ENCODE data around the gene COLEC11.
"Not testable (repeated sequence)": the region's sequence is repeated elsewhere in the genome, so short reads cannot be mapped to it uniquely, and the experiment has no call there.

COLEC11 gene

GRCh38 chr2:3617198-3617890 is 22.4 kb downstream of the COLEC11 start:
- no peak for DNase-seq
- ChIA-PET CTCF (no interaction called here), POLR2A (no interaction called here)
- Histone ChIP-seq H3K4me1 (ENCODE audit: control extremely low read depth in 1 of 4, control insufficient read depth in 4 of 4, insufficient read depth in 4 of 4, low read length in 3 of 4) (no peaks in the 10 kb centered on the region), H3K36me3 (ENCODE audit: control insufficient read depth in 4 of 4, insufficient read depth in 4 of 4, low read length in 3 of 4) (no peaks in the 10 kb centered on the region), H3K27ac (ENCODE audit: insufficient read depth in 1 of 2, low read depth in 1 of 2, low read length in 2 of 2, poor library complexity in 1 of 2, severe bottlenecking in 2 of 2) (no peak overlapping the region), H3K27me3 (replicated peaks in 2 of 5; ENCODE audit: control insufficient read depth in 4 of 5, insufficient read depth in 5 of 5, low read length in 4 of 5) (no peaks in the 10 kb centered on the region), H3K9me3 (ENCODE audit: control extremely low read depth in 1 of 5, control insufficient read depth in 4 of 5, insufficient read depth in 2 of 5, low read depth in 1 of 5, low read length in 4 of 5) (peaks cover 0 to 2% (median 0%) of the 10 kb centered on the region in 5 experiments), H3K4me3 (ENCODE audit: control insufficient read depth in 1 of 7, extremely low read depth in 1 of 7, insufficient read depth in 4 of 7, low read depth in 2 of 7, low read length in 6 of 7) (no peak overlapping the region)
- WGBS (ENCODE audit: insufficient coverage), result 100% methylated on average over 3 of the region's 21 CpGs

DNA sequence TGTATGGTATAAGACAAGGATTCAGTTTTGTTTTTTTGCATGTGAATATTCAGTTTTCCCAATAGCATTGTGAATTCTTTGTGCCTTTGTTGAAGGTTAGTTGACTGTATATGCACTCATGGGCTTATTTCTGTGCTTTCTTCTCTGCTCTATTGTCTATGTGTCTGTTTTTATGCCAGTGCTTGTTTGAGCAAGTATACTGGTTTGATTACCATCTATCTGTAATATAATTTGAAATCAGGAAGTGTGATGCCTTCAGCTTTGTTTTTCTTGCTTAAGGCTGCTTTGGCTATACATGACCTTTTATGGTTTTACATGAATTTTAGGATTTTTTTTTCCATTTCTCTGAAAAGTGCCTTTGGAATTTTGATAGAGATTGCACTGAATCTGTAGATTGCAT is 23.5 kb downstream of the COLEC11 start:
- H3K36me3 ChIP-seq (ENCODE audit: control insufficient read depth in 4 of 4, insufficient read depth in 4 of 4, low read length in 3 of 4), result no peaks in the 10 kb centered on the region
- no peak overlapping the region for H3K27ac ChIP-seq (ENCODE audit: insufficient read depth in 1 of 2, low read depth in 1 of 2, low read length in 2 of 2, poor library complexity in 1 of 2, severe bottlenecking in 2 of 2)
- H3K9me3 ChIP-seq (ENCODE audit: control extremely low read depth in 1 of 5, control insufficient read depth in 4 of 5, insufficient read depth in 2 of 5, low read depth in 1 of 5, low read length in 4 of 5), result peaks cover 0 to 2% (median 0%) of the 10 kb centered on the region in 5 experiments
- POLR2A ChIA-PET, result interaction anchor here (0.6 kb wide), 1 partner anchor 11 kb away, joined by 3 read pairs; no protein-coding TSS in a partner anchor
- no peaks in the 10 kb centered on the region for H3K27me3 ChIP-seq (replicated peaks in 2 of 5; ENCODE audit: control insufficient read depth in 4 of 5, insufficient read depth in 5 of 5, low read length in 4 of 5)
- CTCF ChIA-PET, result interaction anchor here (0.7 kb wide), 1 partner anchor 24 kb away, joined by 4 read pairs; no protein-coding TSS in a partner anchor
- no peaks in the 10 kb centered on the region for H3K4me1 ChIP-seq (ENCODE audit: control extremely low read depth in 1 of 4, control insufficient read depth in 4 of 4, insufficient read depth in 4 of 4, low read length in 3 of 4)
- H3K4me3 ChIP-seq (ENCODE audit: control insufficient read depth in 1 of 7, extremely low read depth in 1 of 7, insufficient read depth in 4 of 7, low read depth in 2 of 7, low read length in 6 of 7), result no peak overlapping the region
- no peak for DNase-seq

DNA sequence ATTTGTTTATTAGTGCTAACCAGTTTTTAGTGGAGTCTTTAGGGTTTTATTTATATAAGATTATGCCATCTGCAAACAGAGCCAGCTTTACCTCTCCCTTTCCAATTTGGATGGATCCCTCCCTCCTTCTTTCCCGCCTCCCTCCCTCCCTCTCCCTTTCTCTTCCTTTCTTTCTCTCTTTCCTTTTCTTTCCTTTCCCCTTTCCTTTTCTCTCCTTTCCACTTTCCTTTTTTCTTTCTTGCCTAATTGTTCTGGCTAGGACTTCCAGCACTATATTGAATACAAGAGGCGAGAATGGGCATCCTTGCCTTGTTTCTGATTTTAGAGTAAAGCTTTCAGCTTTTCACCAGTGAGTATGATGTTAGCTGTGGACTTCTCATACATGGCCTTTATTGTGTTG is 24.1 kb downstream of the COLEC11 start:
- ChIA-PET CTCF (no interaction called here), POLR2A (no interaction called here)
- Histone ChIP-seq H3K9me3 (ENCODE audit: control extremely low read depth in 1 of 5, control insufficient read depth in 4 of 5, insufficient read depth in 2 of 5, low read depth in 1 of 5, low read length in 4 of 5) (peaks cover 0 to 2% (median 0%) of the 10 kb centered on the region in 5 experiments), H3K36me3 (ENCODE audit: control insufficient read depth in 4 of 4, insufficient read depth in 4 of 4, low read length in 3 of 4) (no peaks in the 10 kb centered on the region), H3K4me3 (ENCODE audit: control insufficient read depth in 1 of 7, extremely low read depth in 1 of 7, insufficient read depth in 4 of 7, low read depth in 2 of 7, low read length in 6 of 7) (no peak overlapping the region), H3K27ac (ENCODE audit: insufficient read depth in 1 of 2, low read depth in 1 of 2, low read length in 2 of 2, poor library complexity in 1 of 2, severe bottlenecking in 2 of 2) (no peak overlapping the region), H3K27me3 (replicated peaks in 2 of 5; ENCODE audit: control insufficient read depth in 4 of 5, insufficient read depth in 5 of 5, low read length in 4 of 5) (no peaks in the 10 kb centered on the region), H3K4me1 (ENCODE audit: control extremely low read depth in 1 of 4, control insufficient read depth in 4 of 4, insufficient read depth in 4 of 4, low read length in 3 of 4) (no peaks in the 10 kb centered on the region)
- WGBS (ENCODE audit: insufficient coverage), result 100% methylated on average over 1 of the region's 2 CpGs
- no peak for DNase-seq

- 97% methylated on average over 8 of the region's 9 CpGs for WGBS (ENCODE audit: insufficient coverage)
- H3K27me3 ChIP-seq (replicated peaks in 2 of 5; ENCODE audit: control insufficient read depth in 4 of 5, insufficient read depth in 5 of 5, low read length in 4 of 5); H3K9me3 ChIP-seq (ENCODE audit: control extremely low read depth in 1 of 5, control insufficient read depth in 4 of 5, insufficient read depth in 2 of 5, low read depth in 1 of 5, low read length in 4 of 5); H3K4me3 ChIP-seq (ENCODE audit: control insufficient read depth in 1 of 7, extremely low read depth in 1 of 7, insufficient read depth in 4 of 7, low read depth in 2 of 7, low read length in 6 of 7); CTCF ChIA-PET; POLR2A ChIA-PET; DNase-seq; H3K4me1 ChIP-seq (ENCODE audit: control extremely low read depth in 1 of 4, control insufficient read depth in 4 of 4, insufficient read depth in 4 of 4, low read length in 3 of 4); H3K27ac ChIP-seq (ENCODE audit: insufficient read depth in 1 of 2, low read depth in 1 of 2, low read length in 2 of 2, poor library complexity in 1 of 2, severe bottlenecking in 2 of 2); H3K36me3 ChIP-seq (ENCODE audit: control insufficient read depth in 4 of 4, insufficient read depth in 4 of 4, low read length in 3 of 4): not testable (repeated sequence)
Measured at GRCh38 chr2:3619661-3620060, 24.7 kb downstream of the COLEC11 start.

DNA sequence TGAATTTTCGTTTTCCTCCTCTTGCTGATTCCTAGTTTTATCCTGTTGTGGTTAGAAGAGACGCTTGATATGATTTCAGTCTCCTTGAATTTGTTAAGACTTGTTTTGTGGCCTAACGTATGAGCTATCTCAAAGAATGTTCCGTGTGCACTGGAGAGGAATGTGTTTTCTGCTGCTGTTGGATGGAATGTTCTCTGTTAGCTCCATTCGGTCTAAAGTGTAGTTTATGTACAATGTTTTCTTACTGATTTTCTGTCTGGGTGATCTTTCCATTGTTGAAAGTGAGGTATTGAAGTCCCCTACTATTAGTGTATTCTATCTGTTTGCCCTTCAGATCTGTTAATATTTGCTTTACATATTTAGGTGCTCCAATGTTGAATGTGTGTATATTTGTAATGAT is 25.9 kb downstream of the COLEC11 start:
- WGBS (ENCODE audit: insufficient coverage), result 90% methylated on average over 2 of the region's 5 CpGs
- Histone ChIP-seq H3K4me3 (ENCODE audit: control insufficient read depth in 1 of 7, extremely low read depth in 1 of 7, insufficient read depth in 4 of 7, low read depth in 2 of 7, low read length in 6 of 7) (no peak overlapping the region), H3K9me3 (ENCODE audit: control extremely low read depth in 1 of 5, control insufficient read depth in 4 of 5, insufficient read depth in 2 of 5, low read depth in 1 of 5, low read length in 4 of 5) (peaks cover 0 to 2% (median 0%) of the 10 kb centered on the region in 5 experiments), H3K27me3 (replicated peaks in 2 of 5; ENCODE audit: control insufficient read depth in 4 of 5, insufficient read depth in 5 of 5, low read length in 4 of 5) (no peaks in the 10 kb centered on the region), H3K36me3 (ENCODE audit: control insufficient read depth in 4 of 4, insufficient read depth in 4 of 4, low read length in 3 of 4) (no peaks in the 10 kb centered on the region), H3K27ac (ENCODE audit: insufficient read depth in 1 of 2, low read depth in 1 of 2, low read length in 2 of 2, poor library complexity in 1 of 2, severe bottlenecking in 2 of 2) (no peak overlapping the region), H3K4me1 (ENCODE audit: control extremely low read depth in 1 of 4, control insufficient read depth in 4 of 4, insufficient read depth in 4 of 4, low read length in 3 of 4) (no peaks in the 10 kb centered on the region)
- no peak for DNase-seq
- CTCF ChIA-PET, result no interaction called here
- POLR2A ChIA-PET, result no interaction called here

GRCh38 chr2:3622967-3623366 is 28.1 kb downstream of the COLEC11 start:
- Histone ChIP-seq H3K27ac (ENCODE audit: insufficient read depth in 1 of 2, low read depth in 1 of 2, low read length in 2 of 2, poor library complexity in 1 of 2, severe bottlenecking in 2 of 2) (no peak overlapping the region), H3K9me3 (ENCODE audit: control extremely low read depth in 1 of 5, control insufficient read depth in 4 of 5, insufficient read depth in 2 of 5, low read depth in 1 of 5, low read length in 4 of 5) (peaks cover 0 to 2% (median 0%) of the 10 kb centered on the region in 5 experiments), H3K4me3 (ENCODE audit: control insufficient read depth in 1 of 7, extremely low read depth in 1 of 7, insufficient read depth in 4 of 7, low read depth in 2 of 7, low read length in 6 of 7) (no peak overlapping the region), H3K36me3 (ENCODE audit: control insufficient read depth in 4 of 4, insufficient read depth in 4 of 4, low read length in 3 of 4) (no peaks in the 10 kb centered on the region), H3K27me3 (replicated peaks in 2 of 5; ENCODE audit: control insufficient read depth in 4 of 5, insufficient read depth in 5 of 5, low read length in 4 of 5) (peaks cover 0 to 2% (median 0%) of the 10 kb centered on the region in 5 experiments), H3K4me1 (ENCODE audit: control extremely low read depth in 1 of 4, control insufficient read depth in 4 of 4, insufficient read depth in 4 of 4, low read length in 3 of 4) (no peaks in the 10 kb centered on the region)
- ChIA-PET CTCF (no interaction called here), POLR2A (no interaction called here)
- no peak for DNase-seq
- WGBS (ENCODE audit: insufficient coverage), result no CpG with 5 or more reads among the region's 1 CpG

GRCh38 chr2:3624059-3624794 is 29.3 kb downstream of the COLEC11 start:
- CTCF ChIA-PET, result no interaction called here
- WGBS (ENCODE audit: insufficient coverage), result 100% methylated on average over 3 of the region's 4 CpGs

More at GRCh38 chr2:3624059-3624794, 29.3 kb downstream of the COLEC11 start:
- no peak for DNase-seq
- peaks cover 0 to 2% (median 0%) of the 10 kb centered on the region in 5 experiments for H3K9me3 ChIP-seq (ENCODE audit: control extremely low read depth in 1 of 5, control insufficient read depth in 4 of 5, insufficient read depth in 2 of 5, low read depth in 1 of 5, low read length in 4 of 5)
- H3K27ac ChIP-seq (ENCODE audit: insufficient read depth in 1 of 2, low read depth in 1 of 2, low read length in 2 of 2, poor library complexity in 1 of 2, severe bottlenecking in 2 of 2), result no peak overlapping the region
- no peak overlapping the region for H3K4me3 ChIP-seq (ENCODE audit: control insufficient read depth in 1 of 7, extremely low read depth in 1 of 7, insufficient read depth in 4 of 7, low read depth in 2 of 7, low read length in 6 of 7)
- peaks cover 0 to 2% (median 0%) of the 10 kb centered on the region in 5 experiments for H3K27me3 ChIP-seq (replicated peaks in 2 of 5; ENCODE audit: control insufficient read depth in 4 of 5, insufficient read depth in 5 of 5, low read length in 4 of 5)
- no peaks in the 10 kb centered on the region for H3K4me1 ChIP-seq (ENCODE audit: control extremely low read depth in 1 of 4, control insufficient read depth in 4 of 4, insufficient read depth in 4 of 4, low read length in 3 of 4)
- H3K36me3 ChIP-seq (ENCODE audit: control insufficient read depth in 4 of 4, insufficient read depth in 4 of 4, low read length in 3 of 4), result no peaks in the 10 kb centered on the region
- POLR2A ChIA-PET, result interaction anchor here (0.6 kb wide), 1 partner anchor 1105 kb away, joined by 3 read pairs; no protein-coding TSS in a partner anchor
